Measurements from ENCODE around the gene PCDHB9. TPM values are rescaled to one million over a fixed set of nuclear protein-coding genes. Genes with fewer than 3 reads are reported as not detected.
"Not testable (repeated sequence)": the region's sequence is repeated elsewhere in the genome, so short reads cannot be mapped to it uniquely, and the experiment has no call there.

The PCDHB9 gene
- total RNA-seq (under 1 TPM; 0.44 TPM), polyA plus RNA-seq (under 1 TPM in 1 of 2 donors, not detected in 1; 0.62 TPM)

DNA sequence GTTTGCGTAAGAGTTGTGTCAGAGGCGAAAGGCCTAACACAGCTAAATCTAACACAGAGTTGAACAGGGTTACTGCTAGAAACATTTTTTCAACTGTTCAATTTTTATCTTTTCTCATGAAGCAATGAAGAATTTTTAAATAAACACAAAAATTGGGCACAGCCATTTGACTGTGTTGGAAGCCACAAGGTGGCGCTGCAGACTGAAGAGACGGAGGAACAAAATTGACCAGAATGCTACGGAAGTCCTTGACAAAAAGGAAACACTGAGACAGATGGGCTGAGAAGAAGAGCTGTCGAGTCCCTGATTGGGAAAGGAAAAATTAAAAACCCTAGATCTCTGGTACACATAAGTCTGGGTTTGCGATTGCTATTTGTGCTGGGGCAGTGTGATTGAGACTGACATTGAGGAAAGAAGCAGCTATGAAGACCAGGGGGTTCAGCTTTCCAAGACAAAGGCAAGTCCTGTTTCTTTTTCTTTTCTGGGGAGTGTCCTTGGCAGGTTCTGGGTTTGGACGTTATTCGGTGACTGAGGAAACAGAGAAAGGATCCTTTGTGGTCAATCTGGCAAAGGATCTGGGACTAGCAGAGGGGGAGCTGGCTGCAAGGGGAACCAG lies at the start of gene PCDHB9:
TSS of gene PCDHB9 (plus strand) at position 265 of the 616 bp plus-strand sequence. CDS start at position 423, 158 bp downstream.
- H3K4me3 ChIP-seq (ENCODE audit: low read length in 2 of 2): no peak within 1 kb of the TSS
- peaks cover 3 to 54% (median 33%) of the 10 kb centered on the region in 8 donors for H3K9me3 Mint-ChIP-seq
- H3K27me3 ChIP-seq (ENCODE audit: insufficient read depth, low read length): no peaks in the 10 kb centered on the region
- H3K27me3 Mint-ChIP-seq: peaks cover 32 to 37% of the 10 kb centered on the region in 2 donors
- no peak within 1 kb of the TSS for H3K27ac ChIP-seq (ENCODE audit: low read depth, low read length)
- CTCF ChIA-PET (ENCODE audit: partially characterized antibody): interaction anchor here (1.3 kb wide), 3 partner anchors 13 to 370 kb away, joined by 3 to 5 read pairs (median 3); no protein-coding TSS in a partner anchor
- no peak within 1 kb of the TSS for H3K27ac Mint-ChIP-seq
- H3K4me1 ChIP-seq (ENCODE audit: insufficient read depth, low read length): no peaks in the 10 kb centered on the region
- POLR2A ChIA-PET (ENCODE audit: partially characterized antibody): no interaction called here
- H3K4me3 Mint-ChIP-seq: peak within 1 kb of the TSS; percentile 5 to 75 (median 48)
- no peaks in the 10 kb centered on the region for H3K36me3 ChIP-seq (ENCODE audit: insufficient read depth, low read length)
- DNase-seq: peak; percentile 15 to 57 (median 22)
- peaks cover 3 to 4% of the 10 kb centered on the region in 2 donors for H3K36me3 Mint-ChIP-seq
- H3K4me1 Mint-ChIP-seq: peaks cover 0 to 21% (median 5%) of the 10 kb centered on the region in 4 donors
- H3K9me3 ChIP-seq (ENCODE audit: control insufficient read depth in 1 of 2, low read length in 2 of 2): no peaks in the 10 kb centered on the region
- intact Hi-C loops (cut with micrococcal nuclease): loop anchor here (5.0 kb wide), 1 partner anchor 375 kb away; no protein-coding TSS in a partner anchor

DNA sequence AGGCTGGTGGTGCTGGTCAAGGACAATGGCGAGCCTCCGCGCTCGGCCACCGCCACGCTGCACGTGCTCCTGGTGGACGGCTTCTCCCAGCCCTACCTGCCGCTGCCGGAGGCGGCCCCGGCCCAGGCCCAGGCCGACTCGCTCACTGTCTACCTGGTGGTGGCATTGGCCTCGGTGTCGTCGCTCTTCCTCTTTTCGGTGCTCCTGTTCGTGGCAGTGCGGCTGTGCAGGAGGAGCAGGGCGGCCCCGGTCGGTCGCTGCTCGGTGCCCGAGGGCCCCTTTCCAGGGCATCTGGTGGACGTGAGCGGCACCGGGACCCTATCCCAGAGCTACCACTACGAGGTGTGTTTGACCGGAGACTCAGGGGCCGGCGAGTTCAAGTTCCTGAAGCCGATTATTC lies 49.6 kb upstream of the PCDHB9 start:
- H3K27ac ChIP-seq (ENCODE audit: low read depth, low read length); DNase-seq; H3K27ac Mint-ChIP-seq; H3K4me3 ChIP-seq (ENCODE audit: low read length in 2 of 2); POLR2A ChIA-PET (ENCODE audit: partially characterized antibody); H3K36me3 ChIP-seq (ENCODE audit: insufficient read depth, low read length); H3K4me3 Mint-ChIP-seq; H3K4me1 Mint-ChIP-seq; intact Hi-C loops (cut with micrococcal nuclease); H3K27me3 ChIP-seq (ENCODE audit: insufficient read depth, low read length); H3K9me3 ChIP-seq (ENCODE audit: control insufficient read depth in 1 of 2, low read length in 2 of 2); H3K36me3 Mint-ChIP-seq; H3K4me1 ChIP-seq (ENCODE audit: insufficient read depth, low read length); CTCF ChIA-PET (ENCODE audit: partially characterized antibody): not testable (repeated sequence)
- H3K9me3 Mint-ChIP-seq: peaks cover 8 to 68% (median 46%) of the 10 kb centered on the region in 8 donors
- peaks cover 10 to 14% of the 10 kb centered on the region in 2 donors for H3K27me3 Mint-ChIP-seq

DNA sequence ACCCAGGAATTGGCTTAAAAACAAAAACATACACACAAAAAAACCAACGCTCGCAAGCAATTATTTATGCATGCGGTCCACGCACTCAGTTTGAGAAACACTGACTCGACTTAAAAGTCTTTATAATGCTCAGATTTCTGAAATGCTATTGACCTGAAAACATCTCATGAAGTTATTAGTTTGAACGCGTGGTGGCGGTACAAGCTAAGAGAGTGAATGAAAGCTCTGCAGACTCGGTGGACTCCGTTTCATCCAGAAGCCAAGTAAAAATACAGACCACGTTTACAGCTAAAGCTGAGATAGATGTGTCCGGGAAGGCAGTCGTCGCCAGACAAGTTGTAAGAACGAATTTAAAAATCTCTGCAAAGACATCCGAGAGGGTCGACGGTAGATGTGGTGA lies 37.1 kb upstream of the PCDHB9 start, which contains the start of gene PCDHB6:
TSS of gene PCDHB6 (plus strand) at position 246 of the 400 bp plus-strand sequence. CDS start 201 bp downstream, outside the sequence.
- Mint-ChIP-seq H3K4me3 (peak within 1 kb of the TSS in 7 of 8 donors; percentile 26 to 75 (median 56)), H3K4me1 (peaks cover 0 to 6% (median 4%) of the 10 kb centered on the region in 4 donors), H3K36me3 (peaks cover 0 to 8% of the 10 kb centered on the region in 2 donors), H3K9me3 (peaks cover 0 to 39% (median 27%) of the 10 kb centered on the region in 8 donors), H3K27me3 (peaks cover 15 to 26% of the 10 kb centered on the region in 2 donors), H3K27ac (no peak within 1 kb of the TSS)
- ChIA-PET CTCF (ENCODE audit: partially characterized antibody) (no interaction called here), POLR2A (ENCODE audit: partially characterized antibody) (no interaction called here)
- Histone ChIP-seq H3K36me3 (ENCODE audit: insufficient read depth, low read length) (no peaks in the 10 kb centered on the region), H3K27ac (ENCODE audit: low read depth, low read length) (no peak within 1 kb of the TSS), H3K27me3 (ENCODE audit: insufficient read depth, low read length) (no peaks in the 10 kb centered on the region), H3K4me3 (ENCODE audit: low read length in 2 of 2) (no peak within 1 kb of the TSS), H3K9me3 (ENCODE audit: control insufficient read depth in 1 of 2, low read length in 2 of 2) (no peaks in the 10 kb centered on the region), H3K4me1 (ENCODE audit: insufficient read depth, low read length) (no peaks in the 10 kb centered on the region)
- DNase-seq: no peak
- intact Hi-C loops (cut with micrococcal nuclease): no loop called here

DNA sequence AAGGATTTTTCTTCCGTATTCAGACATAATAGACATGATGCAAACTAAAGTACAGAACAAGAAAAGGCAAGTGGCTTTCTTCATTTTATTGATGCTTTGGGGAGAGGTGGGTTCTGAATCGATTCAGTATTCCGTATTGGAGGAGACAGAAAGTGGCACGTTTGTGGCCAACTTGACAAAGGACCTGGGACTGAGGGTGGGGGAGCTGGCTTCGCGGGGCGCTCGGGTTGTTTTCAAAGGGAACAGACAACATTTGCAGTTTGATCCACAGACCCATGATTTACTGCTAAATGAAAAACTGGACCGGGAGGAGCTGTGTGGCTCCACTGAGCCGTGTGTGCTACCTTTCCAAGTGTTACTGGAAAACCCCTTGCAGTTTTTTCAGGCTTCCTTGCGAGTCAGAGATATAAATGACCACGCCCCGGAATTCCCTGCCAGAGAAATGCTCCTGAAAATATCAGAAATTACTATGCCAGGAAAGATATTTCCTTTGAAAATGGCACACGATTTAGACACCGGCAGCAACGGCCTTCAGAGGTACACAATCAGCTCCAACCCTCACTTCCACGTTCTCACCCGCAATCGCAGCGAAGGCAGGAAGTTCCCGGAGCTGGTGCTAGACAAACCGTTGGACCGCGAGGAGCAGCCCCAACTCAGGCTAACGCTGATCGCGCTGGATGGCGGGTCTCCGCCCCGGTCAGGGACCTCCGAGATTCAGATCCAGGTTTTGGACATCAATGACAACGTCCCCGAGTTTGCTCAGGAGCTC lies 36.6 kb upstream of the PCDHB9 start:
- H3K9me3 Mint-ChIP-seq: peaks cover 0 to 41% (median 28%) of the 10 kb centered on the region in 8 donors

DNA sequence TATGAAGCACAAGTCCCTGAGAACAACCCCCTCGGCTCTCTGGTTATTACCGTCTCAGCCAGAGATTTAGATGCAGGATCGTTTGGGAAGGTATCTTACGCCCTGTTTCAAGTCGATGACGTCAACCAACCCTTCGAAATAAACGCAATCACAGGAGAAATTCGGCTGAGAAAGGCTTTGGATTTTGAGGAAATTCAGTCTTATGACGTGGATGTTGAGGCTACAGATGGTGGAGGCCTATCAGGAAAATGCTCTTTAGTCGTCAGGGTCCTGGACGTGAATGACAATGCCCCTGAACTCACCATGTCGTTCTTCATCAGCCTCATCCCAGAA lies 36.0 kb upstream of the PCDHB9 start:
- no peaks in the 10 kb centered on the region for H3K36me3 ChIP-seq (ENCODE audit: insufficient read depth, low read length)
- H3K9me3 ChIP-seq (ENCODE audit: control insufficient read depth in 1 of 2, low read length in 2 of 2): no peaks in the 10 kb centered on the region
- H3K36me3 Mint-ChIP-seq: peaks cover 0 to 8% of the 10 kb centered on the region in 2 donors
- intact Hi-C loops (cut with micrococcal nuclease): no loop called here
- POLR2A ChIA-PET (ENCODE audit: partially characterized antibody): no interaction called here
- DNase-seq: no peak
- H3K4me1 ChIP-seq (ENCODE audit: insufficient read depth, low read length): no peaks in the 10 kb centered on the region
- no peak overlapping the region for H3K4me3 Mint-ChIP-seq
- peaks cover 21 to 27% of the 10 kb centered on the region in 2 donors for H3K27me3 Mint-ChIP-seq
- H3K27me3 ChIP-seq (ENCODE audit: insufficient read depth, low read length): no peaks in the 10 kb centered on the region
- no peak overlapping the region for H3K27ac ChIP-seq (ENCODE audit: low read depth, low read length)
- CTCF ChIA-PET (ENCODE audit: partially characterized antibody): no interaction called here
- H3K27ac Mint-ChIP-seq: no peak overlapping the region
- no peak overlapping the region for H3K4me3 ChIP-seq (ENCODE audit: low read length in 2 of 2)
- H3K9me3 Mint-ChIP-seq: peaks cover 0 to 46% (median 32%) of the 10 kb centered on the region in 8 donors
- H3K4me1 Mint-ChIP-seq: peaks cover 0 to 6% (median 4%) of the 10 kb centered on the region in 4 donors

More for the DNA sequence above, 36.6 kb upstream of the PCDHB9 start:
- POLR2A ChIA-PET (ENCODE audit: partially characterized antibody): no interaction called here
- H3K27me3 ChIP-seq (ENCODE audit: insufficient read depth, low read length): no peaks in the 10 kb centered on the region
- no peak overlapping the region for H3K4me3 ChIP-seq (ENCODE audit: low read length in 2 of 2)
- H3K9me3 ChIP-seq (ENCODE audit: control insufficient read depth in 1 of 2, low read length in 2 of 2): no peaks in the 10 kb centered on the region
- H3K27ac Mint-ChIP-seq: no peak overlapping the region
- peaks cover 0 to 6% (median 4%) of the 10 kb centered on the region in 4 donors for H3K4me1 Mint-ChIP-seq
- H3K36me3 Mint-ChIP-seq: peaks cover 0 to 8% of the 10 kb centered on the region in 2 donors
- H3K4me1 ChIP-seq (ENCODE audit: insufficient read depth, low read length): no peaks in the 10 kb centered on the region
- intact Hi-C loops (cut with micrococcal nuclease): no loop called here
- no peaks in the 10 kb centered on the region for H3K36me3 ChIP-seq (ENCODE audit: insufficient read depth, low read length)
- no peak overlapping the region for H3K27ac ChIP-seq (ENCODE audit: low read depth, low read length)
- peaks cover 19 to 25% of the 10 kb centered on the region in 2 donors for H3K27me3 Mint-ChIP-seq
- CTCF ChIA-PET (ENCODE audit: partially characterized antibody): no interaction called here
- H3K4me3 Mint-ChIP-seq: peak overlapping the region in 5 of 8 donors; percentile 26 to 75 (median 72)
- DNase-seq: no peak

DNA sequence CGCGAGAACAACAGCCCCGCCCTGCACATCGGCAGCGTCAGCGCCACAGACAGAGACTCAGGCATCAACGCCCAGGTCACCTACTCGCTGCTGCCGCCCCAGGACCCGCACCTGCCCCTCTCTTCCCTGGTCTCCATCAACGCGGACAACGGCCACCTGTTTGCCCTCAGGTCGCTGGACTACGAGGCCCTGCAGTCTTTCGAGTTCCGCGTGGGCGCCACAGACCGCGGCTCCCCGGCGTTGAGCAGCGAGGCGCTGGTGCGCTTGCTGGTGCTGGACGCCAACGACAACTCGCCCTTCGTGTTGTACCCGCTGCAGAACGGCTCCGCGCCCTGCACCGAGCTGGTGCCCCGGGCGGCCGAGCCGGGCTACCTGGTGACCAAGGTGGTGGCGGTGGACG lies 35.3 kb upstream of the PCDHB9 start:
- H3K36me3 Mint-ChIP-seq; H3K4me1 ChIP-seq (ENCODE audit: insufficient read depth, low read length); DNase-seq; H3K27ac ChIP-seq (ENCODE audit: low read depth, low read length); H3K4me3 Mint-ChIP-seq; H3K27me3 ChIP-seq (ENCODE audit: insufficient read depth, low read length); H3K4me3 ChIP-seq (ENCODE audit: low read length in 2 of 2); H3K36me3 ChIP-seq (ENCODE audit: insufficient read depth, low read length); intact Hi-C loops (cut with micrococcal nuclease); POLR2A ChIA-PET (ENCODE audit: partially characterized antibody); H3K9me3 ChIP-seq (ENCODE audit: control insufficient read depth in 1 of 2, low read length in 2 of 2); H3K4me1 Mint-ChIP-seq; CTCF ChIA-PET (ENCODE audit: partially characterized antibody); H3K27ac Mint-ChIP-seq: not testable (repeated sequence)
- peaks cover 23 to 30% of the 10 kb centered on the region in 2 donors for H3K27me3 Mint-ChIP-seq
- H3K9me3 Mint-ChIP-seq: peaks cover 0 to 52% (median 37%) of the 10 kb centered on the region in 8 donors

DNA sequence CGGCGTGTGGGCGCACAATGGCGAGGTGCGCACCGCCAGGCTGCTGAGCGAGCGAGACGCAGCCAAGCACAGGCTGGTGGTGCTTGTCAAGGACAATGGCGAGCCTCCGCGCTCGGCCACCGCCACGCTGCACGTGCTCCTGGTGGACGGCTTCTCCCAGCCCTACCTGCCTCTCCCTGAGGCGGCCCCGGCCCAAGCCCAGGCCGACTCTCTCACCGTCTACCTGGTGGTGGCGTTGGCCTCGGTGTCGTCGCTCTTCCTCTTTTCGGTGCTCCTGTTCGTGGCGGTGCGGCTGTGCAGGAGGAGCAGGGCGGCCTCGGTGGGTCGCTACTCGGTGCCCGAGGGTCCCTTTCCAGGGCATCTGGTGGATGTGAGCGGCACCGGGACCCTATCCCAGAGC lies 34.9 kb upstream of the PCDHB9 start:
- CTCF ChIA-PET (ENCODE audit: partially characterized antibody); H3K4me1 ChIP-seq (ENCODE audit: insufficient read depth, low read length); H3K36me3 Mint-ChIP-seq; H3K4me3 Mint-ChIP-seq; POLR2A ChIA-PET (ENCODE audit: partially characterized antibody); H3K27ac Mint-ChIP-seq; H3K4me3 ChIP-seq (ENCODE audit: low read length in 2 of 2); H3K27me3 ChIP-seq (ENCODE audit: insufficient read depth, low read length); H3K27ac ChIP-seq (ENCODE audit: low read depth, low read length); intact Hi-C loops (cut with micrococcal nuclease); DNase-seq; H3K36me3 ChIP-seq (ENCODE audit: insufficient read depth, low read length); H3K9me3 ChIP-seq (ENCODE audit: control insufficient read depth in 1 of 2, low read length in 2 of 2); H3K4me1 Mint-ChIP-seq: not testable (repeated sequence)
- peaks cover 28 to 31% of the 10 kb centered on the region in 2 donors for H3K27me3 Mint-ChIP-seq
- peaks cover 0 to 56% (median 41%) of the 10 kb centered on the region in 8 donors for H3K9me3 Mint-ChIP-seq
